GM12878 (cell line): ENCODE results near the gene ORC4.

Source experiments
- BRCA1 ChIP-seq: IDR thresholded peaks from 2 replicates; pipeline ENCODE4 v1.6.1; 2011; ENCODE audit warnings: low read depth, low read length, improper control_type of control experiment
- CBFB ChIP-seq: IDR thresholded peaks from 2 replicates; pipeline ENCODE4 v1.6.1; 2016; ENCODE audit warnings: antibody characterized with exemption, low read depth
- CREB1 ChIP-seq: IDR thresholded peaks from 2 replicates; pipeline ENCODE4 v1.6.1; 2012; ENCODE audit warnings: low read depth, mild to moderate bottlenecking, inconsistent platforms
- CTCF ChIP-seq, 3 experiments: IDR thresholded peaks in 2 of 3; conservative IDR thresholded peaks in 1 of 3; 2 replicates each; pipeline ENCODE4 v1.5.1; 2011; ENCODE audit warnings: low read depth in 3 of 3, low read length in 3 of 3, mild to moderate bottlenecking in 3 of 3, control low read depth in 2 of 3, moderate library complexity in 2 of 3, inconsistent platforms in 1 of 3, mixed read lengths in 1 of 3; ENCODE audit not compliant: control insufficient read depth in 2 of 3, insufficient read depth in 1 of 3; ENCODE audit errors: extremely low read depth in 1 of 3
- E2F4 ChIP-seq: IDR thresholded peaks from 2 replicates; pipeline ENCODE4 v1.6.1; 2012; ENCODE audit warnings: low read depth, low read length, improper control_type of control experiment
- EP300 ChIP-seq, 2 experiments: fragments of 150-350 bp in 1 of 2; IDR thresholded peaks; 2 replicates each; pipeline ENCODE4 v1.6.1; 2011 to 2012; ENCODE audit warnings: low read depth in 2 of 2, low read length in 2 of 2, borderline replicate concordance in 1 of 2, improper control_type of control experiment in 1 of 2, inconsistent platforms in 1 of 2; ENCODE audit not compliant: control insufficient read depth in 1 of 2
- MTA2 ChIP-seq: fragments of 450-650 bp; IDR thresholded peaks from 2 replicates; pipeline ENCODE4 v1.6.1; 2016; ENCODE audit warnings: low read depth, mild to moderate bottlenecking, moderate library complexity
- RBBP5 ChIP-seq: fragments of 200-600 bp; sonication (generic); conservative IDR thresholded peaks from 2 replicates; pipeline ENCODE4 v1.6.1; 2016
- YY1 ChIP-seq: IDR thresholded peaks from 2 replicates; pipeline ENCODE4 v1.6.1; 2011; ENCODE audit warnings: low read depth, mild to moderate bottlenecking, low read length

GRCh38 chr2:147913701-147914480, 106.6 kb downstream of the ORC4 start:
- TF ChIP-seq EP300 (IDR thresholded peaks at IDR 0.05; ENCODE audit: borderline replicate concordance in 1 of 2, control insufficient read depth in 1 of 2, low read depth in 2 of 2, low read length in 2 of 2) (no peak), BRCA1 (no peak), YY1 (no peak), CREB1 (no peak), E2F4 (no peak), CBFB (no peak), RBBP5 (no peak), MTA2 (no peak), CTCF (IDR thresholded peaks at IDR 0.05 in 2 of 3, conservative IDR thresholded peaks at IDR 0.05 in 1 of 3; ENCODE audit: control insufficient read depth in 2 of 3, extremely low read depth in 1 of 3, insufficient read depth in 1 of 3, low read depth in 3 of 3, low read length in 3 of 3) (no peak)
